ENCODE data around the gene CXCL14.

GRCh38 chr5:135533794-135534193 lies 45.0 kb downstream of the CXCL14 start:
- TF ChIP-seq CTCF (IDR thresholded peaks at IDR 0.05) (no peak), POLR2AphosphoS5 (IDR thresholded peaks at IDR 0.05; ENCODE audit: low read depth, low read length) (no peak)

All from Panc1 (cell line).